Daoy (cell line): ENCODE data around the gene EFNA3. TPM values are rescaled to one million over a fixed set of nuclear protein-coding genes. Genes with fewer than 3 reads are reported as not detected.

ENCODE experiments used
- DNase-seq: peaks from one replicate; pipeline ENCODE4 v3.0.0-alpha.2; 2015; ENCODE audit warnings: low read depth
- total RNA-seq: library from RNA; depleted of rRNA; stranded (reverse); fragments of >200 nt; shearing (Covaris generic); gene quantifications from 2 replicates; pipeline ENCODE4 v1.2.3, GENCODE V29; 2014; rRNA removed

Gene EFNA3
- total RNA-seq, 1 experiment from 2014 or later, result 1.1 TPM

- DNase-seq, result no peak
Measured at GRCh38 chr1:155133799-155134281, 55.2 kb downstream of the EFNA3 start.

- no peak for DNase-seq
Measured at GRCh38 chr1:155134322-155134721, 55.7 kb downstream of the EFNA3 start.

- peak; percentile 99 for DNase-seq
Measured at GRCh38 chr1:155134880-155135414, 56.3 kb downstream of the EFNA3 start.

- peak; percentile 98 for DNase-seq
Measured at GRCh38 chr1:155135415-155136028, 56.9 kb downstream of the EFNA3 start, which contains the start of gene SLC50A1. SLC50A1 (plus strand) TSS chr1:155135852; CDS start chr1:155135912, 60 bp downstream.

- DNase-seq, result no peak
Measured at GRCh38 chr1:155136748-155137147, 58.1 kb downstream of the EFNA3 start.

Other genes with a start within 250 kb of the EFNA3 start
- gene KCNN3, start 208.6 kb upstream of the EFNA3 start, total RNA-seq, result 9.1 and 16.8 TPM in 2 replicates
- 3.8 and 5.7 TPM in 2 replicates for gene PMVK, start 142.1 kb upstream of the EFNA3 start, total RNA-seq
- gene PBXIP1, start 122.7 kb upstream of the EFNA3 start, total RNA-seq, result 10.5 and 10.9 TPM in 2 replicates
- 21.8 and 24.3 TPM in 2 replicates for gene PYGO2, start 117.1 kb upstream of the EFNA3 start, total RNA-seq
- gene SHC1, start 108.1 kb upstream of the EFNA3 start, total RNA-seq, result 112 and 126 TPM in 2 replicates
- 362 and 379 TPM in 2 replicates for gene CKS1B, start 104.2 kb upstream of the EFNA3 start, total RNA-seq
- gene FLAD1, start 95.5 kb upstream of the EFNA3 start, total RNA-seq, result 48.1 and 51.2 TPM in 2 replicates
- not detected in 2 replicates for gene LENEP, start 85.3 kb upstream of the EFNA3 start, total RNA-seq
- 11.7 and 14.8 TPM in 2 replicates for gene ZBTB7B, start 76.0 kb upstream of the EFNA3 start, total RNA-seq
- not detected in 2 replicates for gene DCST2, start 45.1 kb upstream of the EFNA3 start, total RNA-seq
- gene DCST1, start 45.0 kb upstream of the EFNA3 start, total RNA-seq, result not detected in 2 replicates
- 44.5 and 46.2 TPM in 2 replicates for gene ADAM15, start 27.5 kb upstream of the EFNA3 start, total RNA-seq
- gene EFNA4, start 15.1 kb upstream of the EFNA3 start, total RNA-seq, result 10.6 and 16.7 TPM in 2 replicates
- 24.6 and 34.5 TPM in 2 replicates for gene EFNA1, start 49.0 kb downstream of the EFNA3 start, total RNA-seq
- 14.9 and 28.7 TPM in 2 replicates for gene SLC50A1, start 57.0 kb downstream of the EFNA3 start, total RNA-seq
- 5.0 and 66.4 TPM in 2 replicates for gene DPM3, start 61.7 kb downstream of the EFNA3 start, total RNA-seq
- gene KRTCAP2, start 94.5 kb downstream of the EFNA3 start, total RNA-seq, result 123 and 131 TPM in 2 replicates
- gene TRIM46, start 95.0 kb downstream of the EFNA3 start, total RNA-seq, result 0.63 and 1.9 TPM in 2 replicates
- gene THBS3, start 129.1 kb downstream of the EFNA3 start, total RNA-seq, result 2.9 and 3.2 TPM in 2 replicates
- 81.3 and 96.7 TPM in 2 replicates for gene MTX1, start 129.9 kb downstream of the EFNA3 start, total RNA-seq
- 1.6 and 2.7 TPM in 2 replicates for gene ENTREP3, start 176.6 kb downstream of the EFNA3 start, total RNA-seq
- gene SCAMP3, start 183.5 kb downstream of the EFNA3 start, total RNA-seq, result 42.1 and 43.4 TPM in 2 replicates
- gene CLK2, start 194.7 kb downstream of the EFNA3 start, total RNA-seq, result 11.5 and 15.1 TPM in 2 replicates
- gene HCN3, start 198.6 kb downstream of the EFNA3 start, total RNA-seq, result 0.11 and 0.65 TPM in 2 replicates
- not detected in 2 replicates for gene PKLR, start 222.6 kb downstream of the EFNA3 start, total RNA-seq
- gene FDPS, start 230.0 kb downstream of the EFNA3 start, total RNA-seq, result 219 and 227 TPM in 2 replicates
- gene RUSC1, start 242.1 kb downstream of the EFNA3 start, total RNA-seq, result 17.1 and 18.6 TPM in 2 replicates